IMR-90 (cell line): ENCODE data around the gene CLIC4.
"Not testable (repeated sequence)": the region's sequence is repeated elsewhere in the genome, so short reads cannot be mapped to it uniquely, and the experiment has no call there.

Experiments
- BHLHE40 ChIP-seq: fragments of 150-350 bp; IDR thresholded peaks from 2 replicates; pipeline ENCODE4 v1.6.1; 2016; ENCODE audit warnings: mild to moderate bottlenecking, low read depth, low read length
- CHD1 ChIP-seq: IDR thresholded peaks from 2 replicates; pipeline ENCODE4 v1.6.1; 2012; ENCODE audit warnings: low read depth, low read length, improper control_type of control experiment
- CTCF ChIP-seq: conservative IDR thresholded peaks from 2 replicates; pipeline ENCODE4 v1.5.1; 2012; ENCODE audit warnings: mild to moderate bottlenecking, low read depth, low read length, improper control_type of control experiment
- ELK1 ChIP-seq: fragments of 150-350 bp; IDR thresholded peaks from 2 replicates; pipeline ENCODE4 v1.6.1; 2016; ENCODE audit warnings: low read depth, mild to moderate bottlenecking, low read length, moderate library complexity, borderline replicate concordance
- MXI1 ChIP-seq: IDR thresholded peaks from 2 replicates; pipeline ENCODE4 v1.6.1; 2012; ENCODE audit warnings: low read depth, mild to moderate bottlenecking, low read length, moderate library complexity, borderline replicate concordance
- POLR2A ChIP-seq: IDR thresholded peaks from 2 replicates; pipeline ENCODE4 v1.6.1; 2012; ENCODE audit warnings: mild to moderate bottlenecking, low read depth, low read length
- RAD21 ChIP-seq: IDR thresholded peaks from 2 replicates; pipeline ENCODE4 v1.6.1; 2012; ENCODE audit warnings: low read length, improper control_type of control experiment
- USF2 ChIP-seq: fragments of 150-350 bp; IDR thresholded peaks from 2 replicates; pipeline ENCODE4 v1.6.1; 2017; ENCODE audit warnings: mild to moderate bottlenecking, antibody characterized with exemption, low read length, low read depth

GRCh38 chr1:24706074-24706389 is 39.2 kb upstream of the CLIC4 start:
- not testable (repeated sequence) for TF ChIP-seq CTCF, RAD21, MXI1, USF2, ELK1, POLR2A, CHD1, BHLHE40
